GM19324 (cell line): ENCODE data around the gene ERCC2.
"Not testable (repeated sequence)": the region's sequence is repeated elsewhere in the genome, so short reads cannot be mapped to it uniquely, and the experiment has no call there.

ENCODE experiments used
- ATAC-seq: cut with Tn5 transposase; IDR thresholded peaks from one replicate; pipeline ENCODE4 v1.9.1; 2021; ENCODE audit warnings: mild to moderate bottlenecking, moderate library complexity; ENCODE audit not compliant: unreplicated experiment, low FRiP score

ERCC2 gene

DNA sequence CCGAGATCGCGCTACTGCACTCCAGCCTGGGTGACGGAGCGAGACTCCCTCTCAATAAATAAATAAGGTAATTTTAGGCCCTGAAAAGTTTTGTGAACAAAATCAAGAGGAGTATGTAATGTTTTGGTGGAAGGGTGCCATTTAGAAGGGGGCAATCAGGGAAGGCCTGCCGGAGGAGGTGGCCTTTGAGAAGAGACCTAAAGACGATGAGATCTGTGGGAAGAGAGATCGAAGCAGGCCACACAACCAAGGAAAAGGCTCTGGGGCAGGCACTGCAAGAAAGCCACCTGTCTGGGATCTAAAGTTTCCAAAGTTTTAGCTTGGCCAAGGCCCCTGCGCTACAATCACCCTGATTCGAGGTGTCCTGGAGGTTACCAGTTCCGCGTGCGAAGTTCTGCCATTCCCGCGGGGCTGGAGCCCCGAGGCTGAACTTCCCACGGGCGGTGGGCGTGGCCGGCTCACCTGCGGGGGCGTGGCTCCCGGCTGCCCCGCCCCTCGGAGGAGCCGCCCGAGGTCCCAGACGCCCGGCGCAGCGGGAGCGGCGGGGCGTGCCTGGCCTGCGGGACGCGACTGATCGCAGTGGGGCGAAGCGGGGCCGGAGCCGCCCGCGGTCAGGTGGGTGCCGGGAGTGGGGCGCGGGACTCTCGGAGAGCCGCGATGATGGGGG lies 30.0 kb downstream of the ERCC2 start, which contains the start of gene KLC3:
Gene KLC3 (plus strand): TSS at position 519 of the 667 bp plus-strand sequence. CDS start 4,792 bp downstream, outside the sequence.
- no peak for ATAC-seq

DNA sequence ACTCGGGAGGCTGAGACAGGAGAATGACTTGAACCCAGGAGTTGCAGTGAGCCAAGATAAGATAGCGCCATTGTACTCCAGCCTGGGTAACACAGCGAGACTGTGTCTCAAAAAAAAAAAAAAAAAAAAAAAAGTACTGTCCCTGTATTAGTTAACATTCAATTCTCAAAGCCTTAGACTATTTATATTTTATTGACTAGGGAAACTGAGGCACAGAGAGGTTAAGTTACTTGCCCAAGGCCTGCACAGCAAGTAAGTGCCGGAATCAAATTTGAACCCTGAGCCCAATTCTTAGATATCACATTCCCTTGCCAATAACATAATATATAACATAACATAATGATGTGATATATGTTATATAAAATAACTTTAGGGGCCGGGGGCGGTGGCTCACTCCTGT lies 30.7 kb downstream of the ERCC2 start:
- ATAC-seq: no peak

DNA sequence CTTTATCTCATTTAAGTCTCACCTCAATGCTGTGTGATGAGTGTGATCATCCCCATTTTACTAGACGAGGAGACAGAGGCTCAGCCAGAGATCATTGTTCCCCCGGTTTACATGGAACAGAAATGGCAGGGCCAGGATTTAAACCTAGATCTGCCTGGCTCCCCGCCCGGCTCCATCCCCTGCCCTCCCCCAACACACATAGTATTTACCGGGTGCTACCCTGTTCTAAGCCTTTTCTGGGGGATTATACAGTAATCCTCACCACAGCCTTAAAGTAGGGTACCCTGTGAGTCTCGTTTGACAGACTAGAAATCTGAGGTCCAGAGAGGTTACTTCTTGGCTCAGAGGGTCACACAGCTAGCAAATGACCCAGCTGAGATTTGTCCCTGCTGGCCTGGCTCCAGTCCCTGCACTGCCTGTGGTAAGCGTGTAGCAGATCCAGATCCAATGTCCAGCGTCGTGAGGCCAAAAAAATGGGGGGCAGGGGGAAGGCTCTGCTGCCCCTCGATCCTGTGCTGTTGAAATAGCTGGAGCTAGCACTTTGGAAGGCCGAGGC lies 33.6 kb downstream of the ERCC2 start:
- ATAC-seq: no peak

DNA sequence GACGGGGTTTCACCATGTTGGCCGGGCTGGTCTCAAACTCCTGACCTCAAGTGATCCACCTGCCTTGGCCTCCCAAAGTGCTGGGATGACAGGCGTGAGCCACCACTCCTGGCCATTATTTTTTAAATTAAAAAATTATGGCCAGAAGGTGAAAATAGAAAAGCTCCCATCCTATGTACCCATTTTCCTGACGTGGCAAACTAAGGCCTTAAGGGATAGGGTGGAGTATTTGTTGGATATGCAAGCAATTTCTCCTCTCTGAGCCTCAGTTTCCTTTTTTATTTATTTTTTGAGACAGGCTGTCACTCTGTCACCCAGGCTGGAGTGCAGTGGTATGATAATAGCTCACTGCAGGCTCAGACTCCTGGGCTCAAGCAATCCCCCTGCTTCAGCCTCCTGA lies 35.5 kb downstream of the ERCC2 start:
- not testable (repeated sequence) for ATAC-seq

DNA sequence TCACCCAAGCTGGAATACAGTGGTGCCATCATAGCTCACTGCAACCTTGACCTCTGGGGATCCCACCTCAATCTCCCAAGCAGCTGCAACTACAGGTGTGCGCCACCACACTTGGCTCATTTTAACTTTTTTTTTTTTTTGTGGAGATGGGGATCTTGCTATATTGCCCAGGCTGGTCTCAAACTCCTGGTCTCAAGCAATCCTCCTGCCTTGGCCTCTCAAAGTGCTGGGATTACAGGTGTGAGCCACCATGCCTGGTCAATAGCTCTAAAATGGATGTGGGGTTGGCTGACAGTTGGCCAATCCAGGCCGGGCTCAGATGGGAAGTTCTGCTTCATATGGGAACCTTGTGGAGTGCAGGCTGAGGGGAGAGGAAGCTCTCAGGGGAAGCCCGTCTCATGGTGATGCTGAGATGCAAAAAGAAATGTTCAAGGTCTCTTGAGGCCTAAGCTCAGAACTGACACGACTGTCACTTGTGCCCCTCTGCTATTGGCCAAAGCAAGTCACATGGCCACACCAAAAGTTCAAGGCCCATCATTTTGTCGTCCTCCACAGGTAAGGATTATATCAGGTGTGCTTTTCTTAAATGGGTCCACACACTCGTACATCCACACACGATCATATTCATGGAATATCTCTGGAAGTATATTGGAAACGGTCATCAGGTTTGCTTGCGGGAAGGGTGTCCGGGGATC lies 36.6 kb downstream of the ERCC2 start:
- no peak for ATAC-seq

DNA sequence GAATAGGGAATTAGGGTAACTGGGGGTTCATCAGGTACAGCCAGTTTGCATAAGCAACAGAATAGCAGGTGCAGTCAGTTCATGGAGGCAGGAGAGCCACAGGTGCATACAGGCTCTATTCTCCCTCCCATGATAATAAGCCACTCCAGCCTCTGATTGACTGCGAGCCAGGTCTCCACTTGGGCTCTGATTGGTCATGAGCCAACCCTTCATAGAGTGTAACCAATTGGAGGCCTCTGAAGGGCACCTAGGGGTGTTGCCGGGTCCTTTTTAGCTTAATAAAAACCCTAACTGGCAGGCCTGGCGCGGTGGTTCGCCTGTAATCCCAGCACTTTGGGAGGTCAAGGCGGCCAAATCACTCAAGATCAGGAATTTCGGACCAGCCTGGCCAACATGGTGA lies 39.0 kb downstream of the ERCC2 start:
- no peak for ATAC-seq

DNA sequence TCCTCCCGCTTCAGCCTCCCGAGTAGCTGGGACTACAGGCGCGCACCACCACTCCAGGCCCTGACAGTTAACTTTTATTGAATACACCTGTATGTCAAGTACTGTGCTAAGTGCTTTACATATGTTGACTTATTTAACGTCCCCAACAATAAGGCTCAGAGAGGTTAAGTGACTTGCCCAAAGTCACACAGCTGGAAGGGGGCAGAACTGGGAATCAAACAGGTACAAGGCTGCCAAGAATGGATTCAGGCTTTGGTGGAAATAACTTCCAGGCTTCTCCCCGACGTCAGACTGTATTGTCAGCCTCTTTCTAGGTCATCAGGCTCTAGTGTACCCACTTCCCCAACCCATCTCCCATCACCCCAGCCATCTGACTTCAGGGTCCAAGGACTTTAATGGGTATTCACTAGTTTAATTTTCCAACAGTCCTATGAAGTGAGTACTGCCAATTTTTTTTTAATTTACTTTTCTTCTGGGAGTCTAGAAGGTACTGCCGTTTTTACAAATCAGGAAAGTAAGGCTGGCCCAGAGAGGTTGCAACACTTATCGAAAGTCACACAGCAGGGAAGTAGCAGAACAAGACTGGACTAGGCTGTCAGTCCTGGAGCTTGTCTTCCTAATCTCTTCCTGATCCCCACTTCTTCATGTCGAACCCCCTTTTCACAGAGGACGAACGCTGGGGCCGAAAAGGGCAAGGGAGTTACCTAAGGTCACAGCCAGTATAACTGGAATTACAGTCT lies 42.8 kb downstream of the ERCC2 start:
- ATAC-seq: no peak

DNA sequence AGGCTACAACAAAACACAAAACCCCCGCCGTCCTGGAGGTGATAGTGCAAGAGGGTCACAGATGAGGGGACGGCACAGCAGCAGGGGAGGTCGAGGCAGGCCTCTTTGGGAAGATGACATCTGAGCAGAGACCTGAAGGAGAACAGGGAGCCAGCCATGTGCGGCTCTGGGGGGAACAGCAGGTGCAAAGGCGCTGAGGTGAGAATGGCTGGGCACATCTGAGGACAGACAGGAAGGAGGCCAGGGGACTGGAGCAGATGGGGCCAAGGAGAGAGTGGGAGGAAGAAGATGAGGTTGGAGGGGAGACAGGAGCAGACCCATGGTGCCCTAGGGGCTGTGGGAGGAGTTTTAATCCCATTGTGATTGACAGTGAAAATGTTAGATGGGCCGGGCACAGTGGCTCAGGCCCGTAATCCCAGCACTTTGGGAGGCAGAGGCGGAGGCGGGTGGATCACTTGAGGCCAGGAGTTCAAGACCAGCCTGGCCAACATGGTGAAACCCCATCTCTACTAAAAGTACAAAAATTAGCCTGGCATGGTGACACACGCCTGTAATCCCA lies 45.9 kb downstream of the ERCC2 start:
- no peak for ATAC-seq

DNA sequence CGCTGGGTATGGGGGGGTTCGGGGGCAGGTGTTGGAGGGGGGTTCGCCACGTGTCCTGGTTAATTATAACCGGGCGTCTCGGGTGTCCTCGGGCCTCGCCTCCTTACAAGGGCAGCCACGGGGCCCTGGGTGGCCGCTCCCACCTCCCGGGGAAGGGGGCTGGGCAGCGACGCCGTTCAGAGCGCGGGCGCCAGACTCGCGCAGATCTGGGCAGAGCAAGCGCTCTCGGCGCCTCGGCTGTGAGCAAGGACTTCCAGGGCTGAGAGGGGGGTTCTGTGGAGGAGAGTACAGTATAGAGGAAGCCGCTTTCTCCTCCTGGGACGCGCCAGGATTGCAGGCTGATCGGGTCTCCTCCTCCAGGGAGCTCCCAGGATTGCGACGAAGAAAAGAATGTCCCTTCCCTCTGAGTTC lies 46.7 kb downstream of the ERCC2 start:
- no peak for ATAC-seq

DNA sequence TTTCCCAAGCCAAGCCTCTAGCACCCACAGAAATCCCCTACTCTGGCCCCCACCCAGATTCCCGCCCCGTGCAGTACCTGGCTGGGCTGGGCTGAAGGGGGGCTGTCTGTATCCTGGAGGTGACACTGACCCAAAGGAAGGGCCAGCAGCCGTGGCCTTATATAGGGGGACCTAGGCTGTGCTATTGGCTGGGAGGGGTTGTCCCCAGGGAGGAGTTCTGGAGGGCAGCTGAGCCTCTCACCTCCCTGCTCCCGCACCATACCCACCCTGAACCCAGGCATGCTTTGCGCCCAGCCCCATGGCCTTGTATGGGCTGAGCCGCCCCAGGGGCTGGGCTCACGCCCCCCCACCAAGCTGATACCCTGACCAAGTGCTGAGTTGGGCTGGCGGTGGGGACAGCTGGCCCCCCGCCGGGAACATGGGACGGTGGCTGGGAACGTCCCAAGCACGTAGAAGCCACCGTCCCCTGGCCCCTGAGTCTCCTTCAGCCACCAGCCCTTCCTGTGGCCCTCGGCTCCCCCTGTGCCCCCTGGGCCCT lies 47.6 kb downstream of the ERCC2 start, which contains the start of gene CKM:
Gene CKM (minus strand): TSS at position 132 of the 538 bp plus-strand sequence. CDS start 3,162 bp downstream, outside the sequence.
- no peak for ATAC-seq

DNA sequence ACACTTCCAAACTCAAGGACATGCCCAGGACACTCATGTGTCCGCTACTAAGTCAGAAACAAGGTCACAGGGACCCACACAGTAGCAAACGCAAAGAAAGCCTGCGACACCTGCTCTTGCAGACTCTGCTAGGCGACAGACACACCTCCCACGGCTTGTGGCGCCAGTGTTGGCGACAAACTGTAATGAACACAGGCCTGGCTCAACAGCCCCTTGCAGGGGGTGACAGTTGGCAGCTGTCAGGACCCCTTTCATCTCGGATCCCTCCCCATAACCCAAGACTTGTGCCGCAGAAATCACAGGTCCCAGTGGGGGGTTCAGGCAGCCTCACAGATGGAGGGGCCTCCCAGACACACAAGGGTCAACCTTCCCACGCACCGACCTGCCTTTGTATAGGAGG lies 48.1 kb downstream of the ERCC2 start:
- no peak for ATAC-seq

DNA sequence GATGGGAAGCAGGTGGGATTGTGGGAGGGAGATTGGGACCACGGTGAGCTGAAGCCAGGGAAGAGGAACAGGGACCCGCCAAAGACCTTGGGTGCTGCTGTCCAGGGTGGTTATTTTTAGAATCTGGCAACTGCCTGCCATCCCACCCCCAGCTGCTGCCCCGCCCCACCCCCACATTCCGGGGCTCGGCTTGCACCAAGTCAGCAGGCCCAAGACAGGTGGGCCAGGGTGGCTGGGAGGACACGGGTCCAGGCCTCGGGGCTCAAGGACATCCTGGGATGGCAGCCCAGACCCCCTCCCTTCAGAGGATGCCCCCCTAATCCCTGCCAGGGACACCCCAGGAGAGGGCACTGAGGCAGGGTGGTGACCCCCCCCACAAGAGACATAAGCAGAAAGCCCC lies 48.5 kb downstream of the ERCC2 start:
- no peak for ATAC-seq

DNA sequence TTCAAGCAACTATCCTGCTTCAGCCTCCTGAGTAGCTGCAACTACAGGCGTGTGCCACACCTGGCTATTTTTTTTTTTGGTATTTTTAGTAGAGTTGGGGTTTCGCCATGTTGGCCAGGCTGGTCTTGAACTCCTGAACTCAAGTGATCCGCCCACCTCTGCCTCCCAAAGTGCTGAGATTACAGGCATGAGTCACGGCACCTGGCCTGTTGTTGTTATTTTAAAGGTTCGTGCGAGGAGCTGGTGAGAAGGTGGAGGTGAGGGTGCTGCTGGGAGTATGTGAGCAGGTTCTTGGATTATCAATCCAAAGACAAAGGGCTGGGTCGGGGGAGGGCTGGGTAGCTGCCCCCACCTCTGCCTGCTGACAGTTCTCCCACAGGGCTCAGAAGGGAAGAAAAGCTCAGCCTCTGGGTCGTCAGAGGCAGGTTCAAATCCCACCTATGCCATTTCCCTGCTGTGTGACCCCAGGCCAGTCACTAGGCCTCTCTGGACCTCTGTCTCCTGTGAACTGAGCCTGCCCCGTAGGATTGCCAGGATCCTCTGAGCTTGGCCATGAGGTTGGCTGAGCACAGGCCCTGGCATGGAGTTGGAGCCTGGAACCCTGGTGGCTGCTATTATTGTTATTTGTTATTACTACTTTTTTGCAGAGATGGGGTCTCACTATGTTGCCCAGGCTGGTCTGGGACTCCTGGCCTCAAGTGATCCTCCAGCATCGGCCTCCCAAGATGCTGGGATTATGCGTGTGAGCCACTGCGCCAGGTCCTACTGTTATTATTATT lies 49.2 kb downstream of the ERCC2 start:
- no peak for ATAC-seq

DNA sequence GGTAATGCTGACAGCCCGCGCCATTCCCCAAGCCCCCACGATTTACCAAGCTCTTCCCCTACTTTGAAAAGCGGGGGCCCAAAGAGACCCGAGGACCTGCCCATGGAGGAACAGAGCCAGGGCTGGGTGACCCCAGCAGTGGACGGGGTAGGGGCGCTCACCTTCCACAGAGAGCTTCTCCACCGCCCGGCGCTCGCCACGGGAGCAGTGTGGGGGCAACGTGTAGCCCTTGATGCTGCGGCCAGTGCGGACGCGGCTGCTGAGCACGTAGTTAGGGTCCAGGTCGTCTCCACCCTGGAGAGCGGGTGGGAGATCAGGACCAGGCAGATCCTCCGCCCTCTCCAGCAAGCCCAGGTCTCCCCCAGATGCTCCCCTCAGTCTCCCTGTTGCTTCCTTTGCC lies 55.1 kb downstream of the ERCC2 start:
- no peak for ATAC-seq

DNA sequence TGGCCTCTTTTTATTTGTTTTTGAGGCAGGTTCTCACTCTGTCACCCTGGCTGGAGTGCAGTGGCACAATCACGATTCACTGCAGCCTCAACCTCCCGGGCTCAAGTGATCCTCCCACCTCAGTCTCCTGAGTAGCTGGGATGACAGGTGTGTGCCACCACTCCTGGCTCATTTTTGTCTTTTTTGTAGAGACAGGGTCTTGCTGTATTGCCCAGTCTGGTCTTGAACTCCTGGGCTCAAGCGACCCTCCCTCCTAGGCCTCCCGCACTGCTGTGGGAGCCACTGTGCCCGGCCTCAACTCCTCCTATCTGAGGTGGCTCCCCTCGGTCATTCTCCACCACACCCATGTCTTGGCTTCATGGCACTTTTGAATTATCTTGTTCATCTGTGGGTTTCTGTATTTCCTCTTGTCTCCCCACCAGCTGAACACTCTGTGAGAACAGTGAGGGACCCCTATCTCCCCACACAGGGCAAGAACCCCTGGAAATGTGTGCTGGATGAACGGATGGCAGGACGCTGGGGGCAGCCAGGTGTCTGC lies 55.6 kb downstream of the ERCC2 start:
- ATAC-seq: no peak

DNA sequence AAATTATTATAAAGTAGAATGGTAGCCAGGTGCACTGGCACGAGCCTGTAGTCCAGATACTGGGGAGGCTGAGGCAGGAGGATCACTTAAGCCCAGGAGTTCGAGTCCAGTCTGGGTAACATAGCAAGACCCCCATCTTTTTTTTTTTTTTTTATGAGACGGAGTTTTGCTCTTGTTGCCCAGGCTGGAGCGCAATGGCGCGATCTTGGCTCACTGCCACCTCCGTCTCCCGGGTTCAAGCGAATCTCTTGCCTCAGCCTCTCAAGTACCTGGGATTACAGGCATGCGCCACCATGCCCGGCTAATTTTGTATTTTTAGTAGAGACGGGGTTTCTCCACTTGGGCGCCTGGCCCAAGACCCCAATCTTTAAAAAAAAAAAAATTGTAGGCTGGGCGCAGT lies 58.1 kb downstream of the ERCC2 start:
- not testable (repeated sequence) for ATAC-seq

DNA sequence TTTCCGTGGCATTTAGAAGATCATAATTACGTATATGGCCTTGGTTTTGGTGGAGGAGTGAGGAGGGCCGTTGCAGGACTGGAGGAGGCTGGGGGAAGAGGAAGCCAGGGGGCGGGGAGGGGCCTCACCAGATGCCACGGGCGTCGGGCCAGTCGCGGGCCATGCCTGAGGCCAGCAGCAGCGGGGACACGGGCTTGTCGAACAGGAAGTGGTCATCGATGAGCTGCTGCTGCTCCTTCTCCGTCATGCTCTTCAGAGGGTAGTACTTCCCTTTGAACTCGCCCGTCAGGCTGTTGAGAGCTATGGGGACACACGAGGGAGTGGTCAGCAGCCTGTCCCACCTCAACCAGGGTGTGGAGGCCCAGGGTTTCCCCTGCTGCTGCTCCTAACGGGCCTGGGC lies 58.8 kb downstream of the ERCC2 start:
- ATAC-seq: no peak

DNA sequence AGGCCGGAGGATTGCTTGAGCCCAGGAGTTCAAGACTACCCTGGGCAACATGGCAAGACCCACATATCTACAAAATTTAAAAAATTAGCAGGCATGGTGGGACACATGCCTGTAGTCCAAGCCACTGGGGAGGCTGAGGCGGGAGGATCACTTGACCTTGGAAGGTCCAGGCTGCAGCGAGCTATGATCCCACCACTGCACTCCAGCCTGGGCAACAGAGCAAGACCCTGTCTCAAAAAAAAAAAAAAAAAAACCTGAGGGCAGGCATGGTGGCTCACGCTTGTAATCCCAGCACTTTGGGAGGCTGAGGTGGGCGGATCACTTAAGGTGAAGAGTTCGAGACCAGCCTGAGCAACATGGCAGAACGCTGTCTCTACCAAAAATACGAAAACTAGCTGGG lies 61.1 kb downstream of the ERCC2 start:
- ATAC-seq: not testable (repeated sequence)

DNA sequence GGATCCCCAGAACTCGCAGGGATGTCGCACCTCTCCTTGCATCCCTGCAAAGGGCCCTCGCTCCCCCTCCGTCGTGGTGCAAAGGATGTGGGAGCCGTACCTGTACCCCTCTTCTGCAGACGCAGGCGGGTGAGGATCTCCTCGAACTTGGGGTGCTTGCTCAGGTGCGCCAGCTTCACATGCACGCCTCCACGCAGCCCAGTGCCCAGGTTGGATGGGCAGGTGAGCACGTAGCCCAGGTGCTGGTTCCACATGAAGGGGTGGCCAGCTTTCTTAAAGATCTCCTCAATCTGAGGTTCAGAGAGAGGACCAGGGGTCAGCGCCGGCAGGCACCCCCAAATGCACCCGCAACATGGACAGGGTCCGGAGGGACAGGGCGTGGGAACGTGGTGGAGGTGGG lies 63.0 kb downstream of the ERCC2 start:
- no peak for ATAC-seq
